Aorta (tissue), 5 donors: ENCODE measurements around the gene ZNF326. TPM values are rescaled to one million over a fixed set of nuclear protein-coding genes. Genes with fewer than 3 reads are reported as not detected.

Source experiments
- ATAC-seq: fragments of 200-7000 bp; cut with Tn5 transposase; one replicate; pipeline ENCODE4 v1.9.1; 2022; ENCODE audit warnings: moderate library complexity; ENCODE audit not compliant: low FRiP score
- DNase-seq, 2 donors: peaks; one replicate each; pipeline ENCODE4 v3.0.0-alpha.2; 2020
- H3K27ac ChIP-seq, 2 donors: one replicate each; pipeline ENCODE4 v1.5.1; 2013; ENCODE audit warnings: low read length in 2 of 2, mild to moderate bottlenecking in 2 of 2, moderate library complexity in 2 of 2, control low read depth in 1 of 2, inconsistent platforms in 1 of 2, low read depth in 1 of 2
- H3K27me3 ChIP-seq, 2 donors: one replicate each; pipeline ENCODE4 v1.6.1; 2013; ENCODE audit warnings: control low read depth in 1 of 2, low read length in 1 of 2, mild to moderate bottlenecking in 1 of 2, moderate library complexity in 1 of 2; ENCODE audit not compliant: insufficient read depth in 2 of 2, control insufficient read depth in 1 of 2
- H3K36me3 ChIP-seq, 2 donors: one replicate each; pipeline ENCODE4 v1.6.1; 2013; ENCODE audit warnings: control low read depth in 1 of 2, low read length in 1 of 2, mild to moderate bottlenecking in 1 of 2; ENCODE audit not compliant: insufficient read depth in 2 of 2, control insufficient read depth in 1 of 2
- H3K4me1 ChIP-seq, 2 donors: one replicate each; pipeline ENCODE4 v1.6.1; 2013; ENCODE audit warnings: low read length in 2 of 2, control low read depth in 1 of 2, mild to moderate bottlenecking in 1 of 2, moderate library complexity in 1 of 2; ENCODE audit not compliant: insufficient read depth in 2 of 2, control insufficient read depth in 1 of 2
- H3K4me3 ChIP-seq, 2 donors: one replicate each; pipeline ENCODE4 v1.5.1; 2013; ENCODE audit warnings: low read length in 2 of 2, control low read depth in 1 of 2, mild to moderate bottlenecking in 1 of 2
- H3K9me3 ChIP-seq: one replicate; pipeline ENCODE4 v1.6.1; 2013; ENCODE audit warnings: mild to moderate bottlenecking, low read length; ENCODE audit not compliant: control insufficient read depth
- WGBS, 2 donors: extraction: QIAGEN DNeasy Blood & Tissue Kit; methylation state at CpG; one replicate each; pipeline ENCODE4 v1.1.7; 2013; 5-methylcytosine and 5-hydroxymethylcytosine counted together
- intact Hi-C, 2 donors: fragments of 100-400 bp; cut with DNase I; formaldehyde crosslinking; loops; one replicate each; pipeline versions ENCODE4 v1.14.2 to v1.15.0; 2022
- polyA plus RNA-seq, 2 donors: library from polyadenylated mRNA; stranded (reverse); fragments of 200-250 nt; gene quantifications; one replicate each; pipeline ENCODE4 v1.2.3, GENCODE V29; 2013
- total RNA-seq, 2 donors: library from RNA; stranded (reverse); fragmentation: NEBNext Ultra II Directional; extraction: Animal tissue kit (Norgen Biotek cat#: 25700); gene quantifications; one replicate each; pipeline ENCODE4 v1.2.1, GENCODE V29; 2021
- donor health status: healthy with polysubstance abuse.
- donor health status: Bipolar disorder and iron deficiency.
- donor health status: DM: no; HTN: no; CAD: no.
- donor health status: DM: no; HTN: no; CAD: no.
- donor health status: DM: yes; HTN: yes; CAD: no.

ZNF326 gene
- total and polyA plus RNA-seq, 4 donors, result 11.9 to 22.6 (median 19.8) TPM

GRCh38 chr1:89962024-89962741 lies 32.7 kb upstream of the ZNF326 start:
- Histone ChIP-seq H3K27ac (no peak overlapping the region), H3K36me3 (no peaks in the 10 kb centered on the region), H3K9me3 (peaks cover 2% of the 10 kb centered on the region), H3K4me1 (no peaks in the 10 kb centered on the region), H3K4me3 (no peak overlapping the region), H3K27me3 (no peaks in the 10 kb centered on the region)
- DNase-seq (no peak), ATAC-seq (no peak)
- intact Hi-C loops, result no loop called here
- WGBS, 2 donors, result 52% methylated on average over 6 of the region's 6 CpGs

- Histone ChIP-seq H3K4me1 (no peaks in the 10 kb centered on the region), H3K4me3 (no peak overlapping the region), H3K9me3 (peaks cover 2% of the 10 kb centered on the region), H3K27me3 (no peaks in the 10 kb centered on the region), H3K27ac (no peak overlapping the region), H3K36me3 (no peaks in the 10 kb centered on the region)
- intact Hi-C loops, result no loop called here
- no peak for ATAC-seq
- WGBS, 2 donors, result 79 to 89% methylated on average over 1 of the region's 1 CpG
- DNase-seq, result no peak
Observed at GRCh38 chr1:89962742-89963075, 32.2 kb upstream of the ZNF326 start.

- intact Hi-C loops, result no loop called here
- Histone ChIP-seq H3K27ac (no peak overlapping the region), H3K4me1 (no peaks in the 10 kb centered on the region), H3K36me3 (no peaks in the 10 kb centered on the region), H3K9me3 (no peaks in the 10 kb centered on the region), H3K4me3 (no peak overlapping the region), H3K27me3 (no peaks in the 10 kb centered on the region)
- 54% methylated on average over 4 of the region's 4 CpGs for WGBS, 2 donors
- ATAC-seq (no peak), DNase-seq (no peak)
Observed at GRCh38 chr1:89965193-89965768, 29.6 kb upstream of the ZNF326 start.

- Histone ChIP-seq H3K4me1 (no peaks in the 10 kb centered on the region), H3K27me3 (no peaks in the 10 kb centered on the region), H3K4me3 (no peak overlapping the region), H3K36me3 (no peaks in the 10 kb centered on the region), H3K27ac (no peak overlapping the region), H3K9me3 (no peaks in the 10 kb centered on the region)
- no peak for DNase-seq
- no peak for ATAC-seq
- WGBS, 2 donors, result 51 to 59% methylated on average over 5 of the region's 5 CpGs
- intact Hi-C loops, result no loop called here
Observed at GRCh38 chr1:89966656-89967055, 28.3 kb upstream of the ZNF326 start.

- no peaks in the 10 kb centered on the region for H3K36me3 ChIP-seq
- no peaks in the 10 kb centered on the region for H3K4me1 ChIP-seq
- ATAC-seq (no peak), DNase-seq (no peak)
- intact Hi-C loops, result no loop called here
- 32 to 64% methylated on average over 1 of the region's 1 CpG for WGBS, 2 donors
- H3K27me3 ChIP-seq, result no peaks in the 10 kb centered on the region
- no peak overlapping the region for H3K4me3 ChIP-seq
- H3K27ac ChIP-seq, result no peak overlapping the region
- H3K9me3 ChIP-seq, result no peaks in the 10 kb centered on the region
Observed at GRCh38 chr1:89971600-89971999, 23.3 kb upstream of the ZNF326 start.

- intact Hi-C loops, result no loop called here
- DNase-seq, result no peak
- H3K27me3 ChIP-seq, result no peaks in the 10 kb centered on the region
- no peaks in the 10 kb centered on the region for H3K4me1 ChIP-seq
- H3K4me3 ChIP-seq, result no peak overlapping the region
- no peaks in the 10 kb centered on the region for H3K9me3 ChIP-seq
- no peak for ATAC-seq
- H3K36me3 ChIP-seq, result no peaks in the 10 kb centered on the region
- no peak overlapping the region for H3K27ac ChIP-seq
Observed at GRCh38 chr1:89972024-89972423, 22.9 kb upstream of the ZNF326 start.

- intact Hi-C loops, result no loop called here
- no peak overlapping the region for H3K27ac ChIP-seq
- no peaks in the 10 kb centered on the region for H3K27me3 ChIP-seq
- 90 to 91% methylated on average over 8 of the region's 8 CpGs for WGBS, 2 donors
- DNase-seq, result no peak
- ATAC-seq, result no peak
- no peaks in the 10 kb centered on the region for H3K36me3 ChIP-seq
- H3K4me3 ChIP-seq, result no peak overlapping the region
- no peaks in the 10 kb centered on the region for H3K4me1 ChIP-seq
- no peaks in the 10 kb centered on the region for H3K9me3 ChIP-seq
Observed at GRCh38 chr1:89973471-89974127, 21.3 kb upstream of the ZNF326 start.

GRCh38 chr1:89974256-89974655 lies 20.7 kb upstream of the ZNF326 start:
- no peaks in the 10 kb centered on the region for H3K9me3 ChIP-seq
- no peak for ATAC-seq
- no peaks in the 10 kb centered on the region for H3K4me1 ChIP-seq
- no peak overlapping the region for H3K4me3 ChIP-seq
- no peak overlapping the region for H3K27ac ChIP-seq
- intact Hi-C loops, result no loop called here
- DNase-seq, result no peak
- H3K36me3 ChIP-seq, result no peaks in the 10 kb centered on the region
- no peaks in the 10 kb centered on the region for H3K27me3 ChIP-seq
- 97% methylated on average over 4 of the region's 4 CpGs for whole genome bisulfite sequencing, 2 donors
